ENCODE data around the gene VAV2. TPM values are rescaled to one million over a fixed set of nuclear protein-coding genes. Genes with fewer than 3 reads are reported as not detected.

Gene VAV2
- total RNA-seq, 1 donor from 2014 or later = 21.0 TPM

DNA sequence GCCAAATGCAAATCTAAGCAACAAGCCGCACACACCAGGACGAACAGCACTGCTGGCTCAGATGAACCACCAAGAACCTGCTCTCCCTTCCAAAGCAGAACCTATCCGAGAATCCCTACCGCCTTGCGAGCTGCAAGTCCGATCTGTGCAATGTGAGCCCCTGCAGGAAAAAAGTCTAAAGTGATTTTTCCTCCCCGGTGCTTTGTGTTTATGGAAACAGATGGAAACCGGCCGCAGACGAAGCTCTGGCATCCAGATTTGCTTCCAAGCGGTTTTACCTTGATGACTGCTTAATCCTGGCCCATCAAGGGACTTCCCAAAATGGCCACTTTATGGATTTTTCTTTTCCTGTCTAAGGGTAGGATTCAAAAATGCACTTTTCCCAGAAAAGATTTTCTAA is 112.5 kb downstream of the VAV2 start:
- no peak for DNase-seq (ENCODE audit: low read depth, low spot score)

DNA sequence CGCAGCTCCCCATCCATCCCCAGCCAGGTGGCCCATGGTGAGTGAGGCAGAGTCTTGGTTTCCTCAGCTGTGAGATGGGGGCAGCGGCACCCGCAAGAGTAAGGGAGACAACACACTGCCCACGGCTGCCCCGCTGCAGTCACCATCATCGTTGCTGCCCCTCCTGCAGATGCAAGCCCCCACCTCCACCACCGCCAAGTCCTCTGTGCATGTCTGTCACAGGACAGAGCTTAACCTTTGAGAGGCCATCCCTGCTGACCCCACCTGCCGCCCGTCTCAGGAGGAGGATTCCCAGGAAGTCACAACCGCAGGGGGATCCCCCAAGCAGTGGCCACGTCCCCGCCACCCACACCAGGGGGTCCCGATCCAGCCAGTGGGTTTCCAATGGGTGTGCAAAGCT is 113.7 kb downstream of the VAV2 start:
- DNase-seq (ENCODE audit: low read depth, low spot score) = no peak

DNA sequence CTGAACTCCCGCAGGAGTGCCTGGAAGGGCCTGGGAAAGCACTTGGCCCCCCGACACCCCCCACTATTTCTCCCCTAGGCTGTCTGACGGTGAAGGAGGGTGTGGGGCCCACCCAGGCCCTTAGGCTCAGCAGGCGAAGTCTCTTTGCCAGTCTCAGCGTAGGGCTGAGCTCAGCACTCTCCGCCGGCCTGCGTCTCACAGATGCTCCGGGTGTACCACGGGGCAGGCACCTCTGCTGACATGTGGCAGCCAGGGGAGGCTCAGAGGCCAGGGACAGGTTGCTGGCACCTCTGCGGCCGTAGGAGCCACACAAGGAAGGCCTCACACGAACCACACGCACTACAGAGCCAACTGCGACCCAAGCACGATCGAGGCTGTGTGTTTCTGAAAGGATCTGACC is 114.2 kb downstream of the VAV2 start:
- no peak for DNase-seq (ENCODE audit: low read depth, low spot score)

DNA sequence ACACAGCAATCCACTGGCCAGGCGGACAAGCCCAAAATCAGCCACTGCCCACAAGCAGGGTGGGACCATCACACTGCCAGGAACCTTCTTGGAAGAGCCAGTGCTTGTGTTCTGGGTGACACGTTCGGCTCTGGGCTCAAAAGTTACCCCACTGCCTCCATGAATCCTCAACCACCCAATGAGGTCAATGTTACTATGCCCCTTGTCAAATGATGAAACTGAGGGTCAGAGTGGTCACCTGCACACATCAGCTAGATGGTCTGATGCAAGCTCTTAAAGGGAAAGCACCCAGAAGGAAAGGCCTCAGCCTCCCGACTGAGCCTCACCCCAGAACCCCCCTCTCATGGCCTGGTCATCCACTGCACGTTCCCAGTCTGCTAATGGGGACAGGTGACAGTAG is 114.8 kb downstream of the VAV2 start:
- DNase-seq (ENCODE audit: low read depth, low spot score) = no peak

DNA sequence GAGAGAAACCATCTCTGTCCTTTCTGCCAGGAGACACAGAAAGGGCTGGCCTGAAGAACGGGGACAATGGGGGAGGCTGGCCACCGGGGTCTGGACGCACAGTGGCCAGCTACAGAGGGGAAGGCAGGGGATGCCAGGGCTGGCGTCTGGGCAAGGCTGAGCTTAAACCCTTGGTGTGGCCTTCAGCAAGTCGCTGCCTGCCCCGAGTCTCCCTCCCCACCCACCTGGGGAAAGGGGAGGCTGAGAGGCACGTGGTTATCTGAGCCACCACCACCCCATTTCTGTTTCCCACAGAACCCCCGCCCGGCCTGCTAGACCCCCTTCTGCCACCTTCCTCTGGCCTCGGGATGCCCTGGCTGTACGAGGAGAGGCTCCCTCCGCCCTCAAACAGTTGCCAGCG is 115.3 kb downstream of the VAV2 start:
- no peak for DNase-seq (ENCODE audit: low read depth, low spot score)

DNA sequence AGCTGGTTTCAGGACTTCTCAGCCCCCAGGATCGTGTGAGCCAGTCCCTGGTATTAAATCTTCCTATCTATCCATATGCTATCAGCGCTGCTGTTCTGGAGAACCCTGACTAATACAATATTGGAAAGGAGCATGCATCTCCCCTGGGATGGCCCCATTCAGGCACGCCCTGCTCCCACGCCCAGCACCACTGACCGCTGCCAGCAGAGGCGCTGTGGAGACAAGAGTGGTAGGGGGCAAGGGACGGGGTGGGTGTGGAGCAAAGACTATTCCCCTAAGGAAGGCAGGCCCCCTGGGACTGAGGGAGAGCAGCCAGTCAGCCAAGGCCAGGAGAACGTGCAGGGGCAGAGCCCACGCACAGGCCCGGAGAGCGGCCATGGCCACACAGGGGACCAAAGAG is 116.0 kb downstream of the VAV2 start:
- no peak for DNase-seq (ENCODE audit: low read depth, low spot score)

DNA sequence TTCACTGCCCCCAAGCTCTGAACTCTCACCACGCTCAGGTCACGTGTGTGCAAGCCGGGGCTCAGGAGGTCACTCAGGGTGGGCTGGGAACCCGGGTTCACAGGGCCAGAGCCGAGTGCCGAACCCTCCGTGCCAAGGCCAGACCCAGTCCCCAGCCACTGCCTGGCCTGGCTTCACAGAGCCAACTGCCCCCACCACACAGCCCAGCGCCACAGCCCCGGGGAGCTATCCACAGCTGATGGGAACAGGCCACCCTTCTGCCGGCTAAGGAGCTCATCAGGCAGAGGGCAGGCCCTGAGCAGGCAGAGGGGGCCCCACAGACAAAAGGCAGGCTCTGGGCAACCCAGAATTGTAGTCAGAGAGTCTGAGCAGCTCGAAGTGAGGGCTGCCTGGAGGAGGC is 117.0 kb downstream of the VAV2 start:
- no peak for DNase-seq (ENCODE audit: low read depth, low spot score)

DNA sequence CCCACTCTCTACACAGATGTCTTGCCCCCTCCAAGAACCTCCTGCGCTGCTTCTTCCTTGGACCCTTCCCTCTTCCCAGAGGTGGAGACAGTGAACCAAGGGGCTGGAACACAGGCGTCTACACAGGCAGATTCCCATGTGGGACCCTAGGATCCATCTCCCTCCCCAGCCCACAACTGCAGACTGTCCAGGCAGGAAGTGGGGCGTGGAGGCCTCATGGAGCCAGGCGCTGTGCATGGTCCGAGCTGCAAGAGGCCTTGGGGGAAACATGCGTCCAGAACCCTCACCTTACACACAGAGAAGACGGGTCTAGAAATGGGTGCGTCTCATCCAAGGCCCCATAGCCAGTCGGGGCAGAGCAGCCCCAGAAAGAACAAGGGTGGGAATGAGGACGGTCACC is 117.5 kb downstream of the VAV2 start:
- DNase-seq (ENCODE audit: low read depth, low spot score) = no peak

DNA sequence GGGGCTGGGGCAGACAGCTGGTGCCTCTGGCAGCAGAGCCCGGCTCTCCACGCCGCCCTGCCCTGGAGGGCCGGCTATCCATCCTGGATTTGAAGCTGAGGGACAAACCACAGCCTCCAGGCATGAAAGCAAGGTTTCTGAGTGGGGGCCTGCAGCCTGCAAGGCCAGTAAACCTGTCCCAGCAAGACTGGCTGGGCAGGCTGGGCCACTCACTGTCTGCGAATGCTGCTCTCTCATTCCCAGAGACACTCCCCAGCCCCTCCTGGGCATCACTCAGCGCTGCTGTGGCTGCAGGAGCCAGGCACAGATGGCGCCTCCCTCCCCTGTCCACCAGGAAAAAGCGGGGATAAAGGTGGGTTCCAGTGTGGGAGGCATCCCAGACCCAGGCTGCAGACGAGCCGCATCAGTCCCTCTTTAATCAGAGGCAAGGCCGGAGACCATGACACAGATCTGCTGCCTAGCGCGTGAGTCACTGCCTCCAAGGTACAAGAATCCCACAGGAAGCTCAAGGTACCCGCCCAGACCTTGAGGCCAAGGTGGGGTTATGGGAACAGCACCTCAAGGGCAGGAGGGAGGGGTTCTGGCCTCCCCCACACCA is 118.0 kb downstream of the VAV2 start:
- DNase-seq (ENCODE audit: low read depth, low spot score) = no peak

DNA sequence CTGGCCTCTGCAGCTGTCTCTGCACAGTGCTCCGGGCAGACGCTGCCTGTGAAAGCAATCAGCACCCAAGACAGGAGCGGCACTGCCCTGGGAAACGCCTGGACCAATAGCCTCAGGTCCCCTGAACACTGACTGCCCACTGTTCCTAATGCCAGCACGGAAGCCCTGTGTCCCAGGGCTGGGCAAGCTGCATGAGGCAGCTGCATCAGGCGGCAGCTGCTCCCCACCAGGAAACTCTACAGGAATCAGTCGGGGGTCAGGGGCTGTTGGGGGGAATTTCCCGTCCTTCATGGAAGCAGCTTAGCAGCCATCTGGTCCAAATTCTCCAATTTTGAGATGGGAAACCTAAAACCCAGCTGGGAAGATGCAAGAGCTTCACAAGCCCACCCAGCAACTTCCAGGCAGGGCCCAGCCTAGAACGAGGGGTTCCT is 118.6 kb downstream of the VAV2 start:
- DNase-seq (ENCODE audit: low read depth, low spot score) = no peak

DNA sequence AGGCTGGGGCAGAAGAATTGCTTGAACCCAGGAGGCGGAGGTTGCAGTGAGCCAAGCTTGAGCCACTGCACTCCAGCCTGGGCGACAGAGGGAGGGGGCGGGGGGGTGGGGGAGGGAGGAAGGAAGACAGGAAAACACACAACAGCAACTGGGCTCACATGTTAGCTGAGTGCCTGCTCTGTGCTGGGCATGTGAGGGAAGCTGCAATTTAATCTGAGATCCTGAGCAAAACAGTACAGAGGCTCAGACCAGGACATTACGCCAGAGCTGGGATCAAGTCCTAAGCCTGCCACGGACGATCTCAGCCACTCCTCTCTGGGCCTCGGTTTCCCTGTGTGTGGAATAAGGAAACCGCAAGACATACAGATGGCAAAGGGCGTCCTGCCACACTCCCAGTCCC is 119.1 kb downstream of the VAV2 start:
- DNase-seq (ENCODE audit: low read depth, low spot score) = no peak

DNA sequence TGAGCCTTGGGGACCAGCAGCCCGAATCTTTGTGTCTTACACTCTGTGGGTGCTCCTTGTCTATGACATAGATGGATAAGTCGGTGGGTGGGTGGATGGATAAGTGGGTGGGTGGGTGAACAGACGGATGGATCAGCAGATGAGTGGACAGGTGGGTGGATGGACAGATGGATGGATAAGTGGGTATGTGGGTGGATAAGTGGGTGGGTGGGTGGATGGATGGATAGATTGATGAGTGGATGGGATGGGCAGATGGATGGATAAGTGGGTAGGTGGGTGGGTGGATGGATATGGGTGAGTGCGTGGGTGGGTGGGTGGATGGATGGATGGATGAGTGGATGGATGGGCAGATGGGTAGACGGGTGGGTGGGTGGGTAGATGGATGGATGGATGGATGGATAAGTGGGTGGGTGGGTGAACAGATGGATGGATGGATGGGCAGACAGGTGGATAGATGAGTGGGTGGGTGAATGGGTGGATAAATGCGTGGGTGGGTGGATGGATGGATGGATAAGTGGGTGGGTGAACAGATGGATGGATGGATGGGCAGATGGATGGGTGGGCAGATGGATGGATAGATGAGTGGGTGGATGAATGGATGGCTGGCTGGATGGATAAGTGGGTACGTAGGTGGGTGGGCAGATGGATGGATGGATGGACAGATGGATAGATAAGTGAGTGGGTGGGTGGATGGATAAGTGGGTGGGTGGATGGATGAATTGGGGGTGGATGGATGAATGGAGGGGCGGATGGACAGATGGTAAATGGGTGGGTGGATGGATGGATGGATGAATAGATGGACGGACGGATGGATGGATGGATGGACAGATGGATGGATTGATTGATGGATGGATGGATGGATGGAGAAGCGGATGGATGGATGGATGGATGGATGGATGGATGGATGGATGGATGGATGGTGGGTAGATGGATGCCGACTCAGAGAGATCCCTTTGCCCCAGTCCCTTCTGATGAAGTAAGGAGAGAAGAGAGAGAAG is 121.2 kb downstream of the VAV2 start:
- no peak for DNase-seq (ENCODE audit: low read depth, low spot score)

DNA sequence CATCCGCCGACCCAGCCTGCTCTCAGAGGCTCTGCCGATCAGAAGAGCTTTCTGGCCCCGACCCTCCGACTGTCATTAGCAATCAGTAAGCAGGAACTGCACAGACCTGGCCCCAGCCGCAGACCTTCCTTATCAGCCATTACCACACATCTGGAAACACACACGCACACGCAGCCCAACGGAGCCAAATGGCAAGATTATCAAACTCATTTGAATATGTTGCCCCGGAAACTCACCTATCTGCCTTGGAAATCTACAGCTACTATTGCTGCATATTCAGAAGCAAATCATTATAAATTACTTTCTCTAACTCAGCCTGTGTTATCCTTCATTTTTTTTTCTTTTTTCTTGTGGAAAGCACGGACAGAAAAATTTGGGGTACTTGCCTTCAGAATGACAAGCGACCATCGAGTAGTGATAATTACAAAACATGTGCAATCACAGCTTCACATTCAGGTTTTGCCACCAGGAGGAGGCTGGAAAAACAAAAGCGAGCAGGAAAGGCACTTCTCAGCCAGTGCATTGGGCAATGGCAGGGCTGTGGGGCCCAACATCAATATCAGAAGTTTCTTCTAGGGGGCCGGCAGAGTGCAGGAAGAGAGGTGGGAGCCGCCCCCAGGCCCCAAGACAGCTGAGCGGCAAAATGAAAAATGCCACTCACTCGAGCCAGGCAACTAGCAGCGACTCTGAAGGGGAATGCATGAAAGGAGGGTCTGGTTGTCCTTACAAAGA is 122.3 kb downstream of the VAV2 start:
- DNase-seq (ENCODE audit: low read depth, low spot score) = no peak

DNA sequence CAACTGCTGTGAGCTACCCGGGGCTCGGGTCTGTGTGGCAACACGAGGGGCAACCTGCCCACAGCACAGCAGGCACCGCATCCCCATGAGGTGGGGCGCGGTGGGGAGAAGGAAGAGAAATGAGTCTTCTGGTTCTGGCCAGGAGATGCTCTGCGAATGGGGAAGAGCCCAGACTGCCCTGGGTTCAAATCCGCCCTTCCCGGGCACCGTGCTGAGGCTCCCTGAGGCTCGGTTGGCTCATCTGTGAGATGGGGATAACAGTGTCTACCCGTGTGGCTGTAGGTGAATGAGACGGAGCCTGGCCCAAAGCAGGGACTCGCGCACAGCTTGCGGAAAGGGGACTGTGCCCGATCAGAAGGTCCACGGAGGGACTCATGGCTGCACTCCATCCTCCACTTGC is 123.9 kb downstream of the VAV2 start:
- no peak for DNase-seq (ENCODE audit: low read depth, low spot score)

DNA sequence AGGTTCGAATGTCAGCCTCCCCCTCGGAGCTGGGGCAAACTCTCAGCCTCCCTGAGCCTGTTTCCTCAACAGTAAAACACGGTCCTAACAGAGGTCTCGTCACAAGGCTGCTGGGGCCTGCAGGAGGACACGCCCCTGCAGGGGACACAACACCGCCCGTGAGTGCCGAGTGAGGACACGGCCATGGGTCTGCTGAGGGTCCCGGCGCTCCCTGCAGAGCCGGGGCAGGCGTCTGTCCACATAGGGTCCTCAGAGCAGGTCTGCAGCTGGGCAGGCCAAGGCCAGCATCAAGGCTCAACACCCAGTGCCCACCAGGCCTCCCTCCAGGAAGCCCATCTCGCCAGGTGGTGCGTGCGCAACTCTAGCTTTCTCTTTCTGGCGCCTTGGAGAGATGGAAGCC is 125.2 kb downstream of the VAV2 start:
- no peak for DNase-seq (ENCODE audit: low read depth, low spot score)

DNA sequence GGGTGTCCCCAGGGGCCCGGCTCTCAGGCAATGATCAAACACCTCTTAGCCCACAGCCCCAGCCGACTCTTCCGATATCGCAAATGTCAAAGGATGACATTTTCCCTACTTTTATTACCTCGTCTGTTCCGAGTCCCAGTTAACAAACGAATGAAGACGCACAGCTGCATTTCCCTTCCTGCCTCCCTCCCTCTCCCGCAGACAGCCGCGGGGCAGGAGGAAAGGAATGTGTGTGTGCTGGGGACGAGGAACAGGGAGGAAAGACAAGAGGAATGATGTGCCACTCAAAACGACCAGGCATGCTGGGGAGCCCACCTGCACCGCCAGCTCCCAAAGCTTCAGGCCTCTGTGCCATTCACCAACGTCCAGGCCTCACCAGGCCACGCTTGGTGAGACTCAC is 128.1 kb downstream of the VAV2 start:
- DNase-seq (ENCODE audit: low read depth, low spot score) = no peak

DNA sequence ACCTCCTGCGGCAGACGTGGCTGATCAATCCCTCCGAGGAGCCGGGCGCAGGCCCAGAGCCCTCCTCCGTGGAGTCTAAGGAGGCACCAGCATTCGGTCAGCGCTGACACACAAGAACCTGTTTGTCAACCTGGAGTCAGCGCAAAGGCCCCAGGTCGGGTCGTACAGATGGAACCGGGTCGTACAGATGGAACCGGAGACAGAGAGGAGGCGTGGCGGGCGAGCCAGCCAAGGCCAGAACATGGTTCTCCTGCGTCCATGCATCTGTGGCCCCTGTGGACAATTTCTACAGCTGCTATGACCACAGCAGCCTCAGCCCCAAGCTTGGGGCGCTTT is 128.9 kb downstream of the VAV2 start:
- DNase-seq (ENCODE audit: low read depth, low spot score) = no peak

DNA sequence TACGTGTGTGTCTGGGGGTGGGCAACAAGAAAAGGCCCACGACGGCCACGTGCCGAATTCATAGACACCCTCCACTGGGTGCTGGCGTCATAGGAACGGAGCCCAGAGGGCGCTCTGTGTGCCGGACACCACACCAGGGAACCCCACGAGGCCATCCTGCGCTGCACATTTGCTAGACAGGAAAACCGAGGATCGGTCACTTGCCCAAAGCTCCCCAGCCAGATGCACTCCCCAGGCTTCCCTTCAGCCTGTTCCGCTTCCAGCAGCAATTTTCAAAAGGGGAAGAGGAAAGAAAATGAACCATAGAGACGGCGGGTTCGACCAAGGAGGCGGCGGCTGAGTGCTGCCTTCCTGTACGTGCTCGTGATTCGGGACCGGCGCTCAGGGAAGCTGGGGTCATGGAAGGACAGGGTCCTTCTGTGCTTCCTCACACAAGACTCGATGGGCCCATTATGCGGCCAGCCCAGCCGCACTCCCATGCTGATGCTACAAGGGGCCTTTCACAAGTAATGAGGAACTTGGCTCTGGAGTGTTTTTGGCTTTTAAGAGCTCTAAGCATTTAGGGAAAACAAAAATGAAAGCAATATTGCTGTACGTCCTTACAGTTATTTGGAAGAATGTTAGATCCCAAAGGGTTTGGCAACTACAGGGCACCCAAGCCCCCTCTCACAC is 129.4 kb downstream of the VAV2 start:
- no peak for DNase-seq (ENCODE audit: low read depth, low spot score)

DNA sequence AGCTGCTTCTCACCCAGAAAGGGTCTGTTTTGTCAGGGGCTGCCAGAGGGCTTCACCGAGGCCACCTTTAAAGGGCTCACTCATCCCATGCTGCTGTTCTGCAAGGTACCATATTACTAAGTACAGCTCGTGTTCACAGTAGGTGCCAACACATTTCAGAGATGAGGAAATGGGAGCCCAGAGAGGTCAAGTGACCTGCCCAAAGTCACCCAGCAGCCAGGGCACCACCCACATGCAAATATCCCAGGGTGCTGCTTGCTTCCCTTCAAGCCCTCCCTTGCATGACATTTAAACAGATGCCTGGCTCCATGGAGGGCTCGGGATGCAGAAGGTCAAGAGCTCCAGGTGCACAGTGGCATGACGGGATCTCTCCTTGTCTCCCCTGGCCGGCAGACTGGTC is 130.4 kb downstream of the VAV2 start:
- no peak for DNase-seq (ENCODE audit: low read depth, low spot score)

DNA sequence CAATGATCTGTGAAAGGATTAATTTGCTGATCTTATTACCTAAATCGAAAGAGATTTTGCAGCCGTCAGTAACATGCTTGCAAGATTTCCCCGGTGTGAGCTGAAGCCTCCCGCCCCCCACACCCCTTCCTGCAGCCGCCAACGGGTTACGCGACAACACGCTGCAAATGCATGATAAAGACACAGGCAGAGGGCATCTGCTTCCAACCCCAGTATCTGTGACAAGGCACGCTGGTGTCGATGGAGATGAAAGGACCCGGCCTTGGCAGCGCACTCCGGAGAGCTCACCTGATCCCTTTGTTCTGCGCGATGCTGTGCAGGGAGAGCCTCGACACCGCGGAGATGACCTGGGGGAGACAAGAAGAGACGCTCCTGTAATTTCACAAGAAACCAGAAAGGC is 131.0 kb downstream of the VAV2 start:
- no peak for DNase-seq (ENCODE audit: low read depth, low spot score)

DNA sequence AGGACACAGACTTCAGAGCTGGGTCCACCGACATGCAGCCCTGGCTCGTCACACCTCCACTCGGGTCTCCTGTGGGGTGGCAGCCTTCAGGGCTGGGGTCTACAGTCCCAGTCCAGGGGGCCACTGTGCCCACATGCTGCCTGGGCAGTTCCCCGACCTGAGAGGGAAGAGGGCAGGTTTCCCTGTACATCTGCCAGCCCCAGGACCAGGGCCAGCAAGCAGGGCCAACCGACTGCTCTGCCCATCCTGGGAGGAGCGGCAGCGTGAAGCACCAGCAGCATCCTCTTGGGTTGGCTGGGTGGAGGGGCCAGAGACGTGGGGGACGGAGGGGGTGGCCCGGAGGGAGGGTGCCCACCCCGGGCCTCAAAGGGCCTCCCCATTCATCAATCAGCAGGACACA is 133.4 kb downstream of the VAV2 start:
- no peak for DNase-seq (ENCODE audit: low read depth, low spot score)

DNA sequence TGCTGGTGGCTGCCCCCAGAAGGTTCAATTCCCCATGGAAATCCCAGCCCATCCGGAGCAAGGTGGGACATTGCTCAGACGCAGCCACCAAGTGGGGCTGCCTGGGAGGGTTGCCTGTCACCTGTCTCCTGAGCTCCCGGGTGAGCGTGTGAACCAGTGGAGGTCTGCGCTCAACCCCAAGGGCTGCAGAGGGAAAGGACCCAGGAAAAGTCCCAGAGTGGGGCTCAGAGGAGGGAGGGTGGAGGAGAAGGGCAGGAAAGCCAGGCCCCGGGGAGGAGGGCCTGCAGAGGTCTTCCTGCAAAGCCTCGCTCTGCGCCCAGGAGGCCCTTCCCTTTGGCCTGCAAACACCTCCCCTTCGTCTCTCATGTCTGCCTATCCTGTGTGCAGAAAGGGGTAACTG is 134.5 kb downstream of the VAV2 start:
- DNase-seq (ENCODE audit: low read depth, low spot score) = no peak

Measured in pulmonary artery endothelial cell (primary cell).